ENCODE measurements around the gene GEMIN5.

The GEMIN5 gene

DNA sequence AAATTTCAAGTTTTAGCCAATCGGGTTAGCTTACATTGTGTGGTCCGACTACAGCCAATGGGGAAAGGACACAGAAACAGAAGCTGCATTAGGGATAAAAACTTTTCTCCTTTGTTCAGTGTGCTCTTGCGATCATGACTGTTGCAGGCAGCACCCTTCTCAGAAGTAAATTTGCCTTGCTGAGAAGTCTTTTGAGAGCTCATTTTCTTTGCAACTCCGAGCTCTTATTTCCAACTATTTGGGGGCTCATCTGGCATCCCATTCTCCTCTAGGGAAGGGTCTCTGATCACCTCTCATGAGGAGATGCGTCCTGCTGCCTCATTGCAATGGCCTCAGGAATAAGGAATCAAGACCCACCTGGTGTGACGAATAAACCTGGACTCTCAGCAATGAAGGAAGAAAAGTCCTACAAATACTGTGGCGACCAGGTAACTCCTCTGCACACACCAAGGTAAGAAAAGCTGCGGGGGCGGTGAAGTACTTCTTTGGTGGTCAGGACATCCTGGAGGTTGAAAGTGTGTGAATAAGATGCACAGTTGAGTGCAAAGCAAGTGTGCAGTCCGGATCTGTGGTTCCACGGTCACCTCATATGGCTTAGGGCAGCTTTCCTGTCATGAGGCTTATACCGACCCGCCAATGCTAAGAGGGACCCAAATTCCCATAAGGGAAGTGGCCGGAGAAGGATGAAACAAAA, 59.2 kb downstream of the GEMIN5 start:
- DNase-seq, result no peak

DNA sequence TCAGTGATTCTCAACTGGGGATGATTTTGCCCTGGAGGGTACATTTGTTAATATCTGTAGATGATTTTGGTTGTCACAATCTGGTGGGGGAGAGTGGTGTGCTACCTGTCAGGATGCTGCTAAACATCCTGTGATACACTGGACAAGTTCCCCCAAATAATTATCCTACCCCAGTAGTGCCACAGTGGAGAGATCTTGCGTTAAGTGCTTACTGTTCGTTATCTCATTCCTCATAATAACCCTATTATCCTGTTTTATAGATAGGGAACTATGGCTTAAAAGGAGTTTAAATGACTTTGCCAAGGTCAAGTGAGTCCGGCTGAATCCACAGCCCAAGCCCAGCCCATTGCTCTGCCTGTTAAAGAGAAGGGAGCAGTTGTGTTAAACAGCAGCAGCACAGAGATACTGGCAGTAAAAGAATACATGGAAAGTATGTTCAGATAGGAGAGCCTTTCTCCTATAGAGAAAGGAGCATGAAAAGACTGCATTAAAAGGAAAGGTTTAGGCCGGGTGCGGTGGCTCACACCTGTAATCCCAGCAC, 64.2 kb downstream of the GEMIN5 start:
- DNase-seq, result no peak

DNA sequence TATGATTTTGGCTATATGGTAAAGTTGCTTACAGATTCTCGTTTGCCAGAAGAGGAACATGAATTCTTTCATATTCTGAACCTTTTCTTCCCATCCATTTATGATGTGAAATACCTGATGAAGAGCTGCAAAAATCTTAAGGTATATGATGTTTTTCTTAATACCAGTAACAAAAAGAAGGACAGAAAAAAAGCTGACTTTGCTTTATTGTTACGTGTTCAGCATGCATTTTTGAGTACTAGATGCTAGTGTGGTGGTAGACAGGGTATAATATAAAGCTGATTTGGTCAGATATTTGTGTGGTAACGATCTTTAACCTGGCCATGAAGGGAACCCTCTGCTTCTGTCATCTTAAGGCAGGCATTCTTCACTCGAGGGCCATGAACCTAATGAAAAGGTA, 66.3 kb downstream of the GEMIN5 start:
- DNase-seq, result no peak

DNA sequence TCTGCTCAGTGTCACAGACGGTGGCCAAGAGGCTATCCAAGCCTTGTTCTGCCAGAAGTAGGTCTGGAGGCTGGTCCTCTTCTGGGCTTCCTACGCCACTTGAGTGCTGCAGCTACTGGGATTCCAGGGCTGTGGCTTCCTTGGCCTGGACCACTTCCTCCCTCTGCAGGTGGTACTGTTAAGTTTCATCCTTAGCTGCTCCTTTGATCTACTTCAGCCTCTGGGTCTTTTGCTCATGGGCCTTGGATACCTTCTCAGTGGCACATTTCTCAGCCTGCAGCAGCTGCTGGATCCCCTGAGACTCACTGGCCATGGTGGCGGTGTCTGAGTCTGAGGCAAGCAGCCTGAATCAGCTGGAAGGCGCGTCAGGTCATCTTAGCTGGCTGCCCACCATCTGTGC, 69.3 kb downstream of the GEMIN5 start:
- no peak for DNase-seq

DNA sequence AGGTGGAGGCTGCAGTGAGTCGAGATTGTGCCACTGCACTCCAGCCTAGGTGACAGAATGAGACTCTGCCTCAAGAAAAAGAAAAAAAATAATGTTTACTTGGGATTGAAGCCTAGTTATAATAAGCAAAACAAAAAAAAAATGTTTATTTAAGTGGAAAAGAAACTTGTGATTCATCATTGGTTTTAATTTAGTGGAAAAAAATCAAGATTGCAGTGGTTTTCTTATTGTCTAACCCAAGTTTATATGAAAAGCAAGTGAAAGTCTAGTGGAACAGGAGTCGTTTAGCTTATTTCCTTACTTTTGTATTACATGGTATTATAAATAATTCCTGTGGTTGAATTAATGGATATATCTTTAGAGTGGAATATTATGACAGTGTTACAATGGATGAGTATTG, 71.2 kb downstream of the GEMIN5 start:
- no peak for DNase-seq

DNA sequence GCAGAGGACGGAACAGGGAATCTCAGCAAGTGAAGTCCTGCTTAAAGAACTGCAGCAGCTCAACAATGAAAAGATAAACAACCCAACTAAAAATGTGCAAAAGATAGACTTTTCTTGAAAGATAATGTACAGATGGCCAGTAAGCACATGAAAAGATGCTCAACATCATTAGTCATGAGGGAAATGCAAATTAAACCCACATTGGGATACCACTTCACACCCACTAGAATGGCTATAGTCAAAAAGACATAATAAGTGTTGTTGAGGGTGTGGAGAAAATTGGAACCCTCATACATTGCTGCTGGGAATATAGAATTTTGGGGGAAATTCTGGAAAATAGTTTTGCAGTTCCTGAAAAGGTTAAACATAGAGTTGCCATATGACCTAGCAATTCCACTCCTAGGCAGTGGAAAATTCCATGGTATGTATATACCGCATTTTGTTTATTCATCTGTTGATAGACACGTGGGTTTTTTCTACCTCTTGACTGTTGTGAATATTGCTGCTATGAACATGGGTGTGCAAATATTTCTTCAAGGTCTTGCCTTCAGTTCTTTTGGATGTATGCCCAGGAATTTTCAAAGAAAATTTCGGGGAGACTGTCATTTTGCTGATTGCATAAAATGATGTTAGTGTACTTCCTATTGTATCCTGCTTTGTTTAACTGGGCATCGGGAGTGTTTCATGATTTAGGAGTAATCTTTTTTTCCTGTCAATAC, 72.4 kb downstream of the GEMIN5 start:
- no peak for DNase-seq

DNA sequence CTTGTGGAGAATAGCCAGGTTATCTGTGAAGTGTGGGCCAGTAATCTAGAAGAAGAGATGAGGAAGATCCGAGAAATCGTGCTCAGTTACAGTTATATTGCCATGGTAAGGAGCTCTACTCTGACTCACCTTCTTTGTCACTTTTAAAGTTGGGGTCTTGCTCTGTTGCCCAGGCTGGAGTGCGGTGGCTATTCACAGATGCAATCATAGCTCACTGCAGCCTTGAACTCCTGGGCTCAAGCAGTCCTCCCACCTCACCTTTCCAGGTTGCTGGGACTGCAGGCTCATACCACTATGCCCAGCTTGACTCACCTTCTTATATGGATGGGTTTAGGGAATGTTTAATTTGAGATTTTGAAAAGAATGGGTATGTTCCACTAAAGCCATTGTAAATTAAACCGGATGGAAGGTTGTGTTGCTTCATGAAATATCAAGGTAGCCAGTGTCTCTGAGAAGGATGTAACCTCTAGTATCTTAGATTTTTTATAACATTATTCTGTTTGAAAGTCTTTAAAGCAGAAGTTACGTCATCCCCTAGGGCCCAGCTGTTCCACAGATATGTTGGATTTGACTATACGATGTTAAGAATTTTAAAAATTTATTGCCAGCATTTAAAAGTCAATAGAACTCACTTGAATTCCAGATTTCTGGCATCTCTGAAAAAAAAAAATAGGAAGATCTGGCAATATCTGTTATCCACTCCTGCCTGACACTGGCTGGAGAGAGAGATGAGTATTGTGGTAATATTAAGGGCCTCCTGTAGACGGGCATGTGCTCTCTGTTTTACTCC, 74.5 kb downstream of the GEMIN5 start:
- no peak for DNase-seq

DNA sequence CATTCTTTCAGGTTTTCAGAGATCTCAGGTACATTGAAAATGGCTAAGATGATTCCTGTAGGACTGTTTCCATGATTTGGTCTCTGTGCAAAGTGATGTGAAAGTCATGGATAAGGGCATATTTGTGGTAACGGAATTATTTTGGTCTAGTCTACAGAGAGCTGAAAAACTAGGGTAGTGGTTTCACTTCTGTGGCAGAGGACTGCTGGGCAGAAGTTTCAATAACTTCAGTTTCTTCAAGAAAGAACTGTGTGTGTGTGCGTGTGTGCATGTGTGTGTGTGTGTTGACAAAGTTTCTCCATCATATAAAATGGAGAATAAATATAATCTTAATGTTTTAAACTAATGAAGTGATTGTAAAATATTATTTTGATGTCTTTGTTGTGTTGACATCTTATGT, 75.2 kb downstream of the GEMIN5 start:
- DNase-seq, result no peak

DNA sequence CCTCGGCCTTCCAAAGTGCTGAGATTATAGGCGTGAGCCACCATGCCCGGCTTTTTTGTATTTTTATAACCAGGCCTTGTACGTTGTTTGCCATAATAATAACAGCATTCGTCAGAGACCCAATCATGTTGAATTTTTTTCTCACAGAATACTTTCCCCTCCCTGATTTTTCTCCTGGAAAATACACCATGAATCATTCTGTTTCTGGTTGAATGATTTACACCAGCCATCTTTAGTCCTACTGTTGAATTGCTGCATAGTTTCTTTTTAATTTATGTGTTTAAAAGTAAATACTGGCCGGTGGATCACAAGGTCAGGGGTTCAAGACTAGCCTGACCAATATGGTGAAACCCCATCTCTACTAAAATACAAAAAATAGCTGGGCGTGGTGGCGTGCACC, 76.1 kb downstream of the GEMIN5 start:
- DNase-seq, result no peak

DNA sequence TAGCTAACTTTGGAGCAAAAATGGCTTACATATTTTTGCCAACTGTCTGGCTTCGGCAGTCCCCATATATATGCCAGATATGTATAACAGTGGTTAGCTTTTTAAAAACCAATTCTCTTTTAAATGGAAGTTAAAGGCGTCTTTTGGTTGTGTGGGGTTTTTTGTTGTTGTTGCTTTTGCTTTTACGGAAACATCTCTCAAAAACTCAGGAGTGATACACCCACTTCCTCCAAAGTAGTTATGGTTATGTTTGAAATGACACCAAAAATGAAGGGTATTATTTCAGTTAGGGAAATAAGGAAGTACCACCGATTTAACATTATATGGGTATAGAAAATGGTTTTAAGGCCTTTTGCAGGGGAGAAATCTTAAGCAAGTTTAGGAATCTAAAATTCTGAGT, 77.2 kb downstream of the GEMIN5 start:
- DNase-seq, result no peak

DNA sequence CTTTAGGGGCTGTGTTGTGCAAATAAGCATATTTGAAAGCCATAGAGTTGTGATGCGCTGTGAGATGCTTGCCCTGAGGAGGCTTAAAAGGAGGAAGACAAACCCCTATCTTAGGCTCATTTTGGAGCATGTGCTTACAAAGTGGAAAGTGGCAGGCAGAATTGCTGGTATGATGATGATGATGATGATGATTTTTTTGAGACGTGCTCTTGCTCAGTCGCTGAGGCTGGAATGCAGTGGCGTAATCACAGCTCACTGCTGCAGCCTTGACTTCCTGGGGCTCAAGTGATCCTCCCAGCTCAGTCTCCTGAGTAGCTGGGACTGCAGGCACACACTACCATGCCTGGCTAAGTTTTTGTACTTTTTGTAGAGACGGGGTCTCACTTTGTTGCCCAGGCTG, 77.9 kb downstream of the GEMIN5 start:
- DNase-seq, result no peak

DNA sequence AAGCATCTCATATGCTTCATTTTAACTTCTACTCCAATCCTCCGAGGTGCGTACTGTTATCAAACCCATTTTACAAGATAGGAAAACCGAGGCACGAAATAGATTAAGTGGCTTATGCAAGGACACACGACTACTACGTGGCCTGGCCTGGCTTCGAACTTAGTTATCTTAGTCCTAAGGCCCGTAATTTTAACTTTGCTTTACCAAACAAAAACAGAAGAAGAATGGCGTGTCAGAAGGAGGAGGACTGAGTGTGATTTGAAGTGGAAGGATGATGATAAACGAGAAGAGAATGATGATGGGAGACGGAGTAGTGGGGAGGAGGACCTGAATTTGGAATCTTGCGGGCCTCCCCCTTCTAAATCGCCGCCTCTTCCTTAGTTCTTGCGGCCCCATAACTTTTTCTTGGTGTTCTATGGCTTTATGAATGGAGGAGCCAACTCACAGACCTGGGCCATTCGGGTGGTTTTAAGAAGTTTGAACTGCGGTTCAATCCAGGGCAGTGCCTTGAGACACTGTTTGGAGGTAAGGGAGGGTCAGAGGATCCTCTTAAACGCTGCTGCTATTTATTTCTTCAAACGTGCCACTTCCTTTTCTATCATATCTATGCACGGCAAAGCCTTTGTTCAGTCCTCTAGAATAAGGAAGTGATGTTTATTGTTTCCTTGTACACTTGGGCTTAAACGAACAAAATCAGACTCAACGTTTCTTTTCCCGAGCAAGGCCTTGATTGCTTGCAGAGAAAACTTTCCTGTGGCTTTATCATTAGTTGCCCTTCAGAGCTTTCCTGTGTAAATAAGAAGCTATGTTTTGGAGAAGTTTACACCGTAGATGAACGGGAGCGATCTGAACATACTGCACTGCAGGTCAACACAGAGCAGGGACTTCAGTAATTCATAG, 78.8 kb downstream of the GEMIN5 start:
- DNase-seq, result peak; percentile 3

DNA sequence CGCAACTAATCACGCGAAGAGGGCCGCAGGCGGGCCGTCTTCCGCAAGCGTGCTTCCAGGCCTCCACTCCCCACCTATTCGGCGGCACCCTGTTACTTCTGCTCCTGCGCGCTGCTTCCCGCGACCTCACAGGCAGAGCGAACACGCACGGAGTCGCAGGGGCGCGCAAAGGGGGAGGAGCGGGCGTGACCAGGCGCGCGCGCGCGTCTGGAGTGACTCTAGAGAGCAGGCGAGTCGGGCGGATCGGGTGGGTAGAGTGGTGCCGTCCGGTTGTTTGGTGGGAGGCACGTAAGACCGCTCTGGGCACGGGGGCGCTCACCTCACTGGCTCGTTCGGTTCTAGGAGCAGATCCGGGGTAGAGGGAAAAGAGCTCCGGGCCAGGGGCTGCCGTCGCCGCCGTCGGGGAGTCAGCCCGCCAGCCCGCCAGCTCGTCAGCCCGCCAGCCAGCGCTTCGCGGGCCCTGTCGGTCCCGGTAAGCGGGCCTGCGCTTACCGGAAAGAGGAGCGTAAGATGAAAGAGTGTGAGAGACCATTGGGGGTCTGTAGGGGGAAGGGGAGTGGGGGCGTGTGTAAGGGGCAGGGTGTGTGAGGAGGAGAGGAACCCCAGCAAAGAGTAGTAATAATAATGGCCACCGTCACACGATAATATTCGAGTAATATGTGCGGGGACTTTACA, 79.6 kb downstream of the GEMIN5 start, which contains the start of gene CNOT8:
TSS of gene CNOT8 (plus strand) at position 331 of the 675 bp plus-strand sequence. CDS start 4,652 bp downstream, outside the sequence.
- DNase-seq, result peak; percentile 96

DNA sequence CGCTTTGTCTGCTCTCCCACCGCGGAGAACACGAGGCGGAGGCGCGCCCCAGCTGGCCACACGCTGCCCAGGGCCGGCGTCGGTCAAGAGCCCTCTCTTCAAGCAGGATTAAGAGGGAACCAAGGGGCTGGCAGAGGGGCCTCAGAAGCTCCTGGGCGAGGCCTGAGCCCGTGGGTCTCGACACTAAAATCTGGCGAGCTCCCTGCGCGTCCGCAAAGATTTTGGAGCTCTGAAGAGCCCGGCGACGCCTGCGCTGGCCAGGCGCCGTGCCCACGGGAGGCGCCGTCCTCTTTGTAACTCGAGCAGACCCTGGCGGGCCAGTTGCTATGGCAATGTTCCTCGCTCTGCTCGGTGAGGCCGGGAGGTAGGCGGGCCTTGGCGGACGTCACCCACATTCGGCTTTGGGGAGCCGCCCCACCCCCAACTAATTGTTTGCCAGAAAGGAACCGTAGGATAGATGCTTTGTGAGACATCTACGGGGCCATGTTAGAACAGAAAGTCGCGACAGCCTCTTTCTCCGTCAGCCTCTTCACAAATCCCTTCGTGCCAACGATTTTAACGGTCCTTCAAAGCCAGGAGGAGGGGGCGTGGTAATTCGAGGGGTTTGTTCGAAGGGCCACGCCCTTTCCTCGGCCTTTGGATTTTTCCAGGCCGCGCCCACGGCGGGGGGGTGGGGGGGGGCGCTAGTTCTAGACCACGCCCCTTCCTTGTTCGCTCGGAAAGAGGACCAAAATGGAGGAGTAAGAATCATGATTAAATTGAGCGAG, 80.3 kb downstream of the GEMIN5 start:
- DNase-seq, result peak; percentile 91

DNA sequence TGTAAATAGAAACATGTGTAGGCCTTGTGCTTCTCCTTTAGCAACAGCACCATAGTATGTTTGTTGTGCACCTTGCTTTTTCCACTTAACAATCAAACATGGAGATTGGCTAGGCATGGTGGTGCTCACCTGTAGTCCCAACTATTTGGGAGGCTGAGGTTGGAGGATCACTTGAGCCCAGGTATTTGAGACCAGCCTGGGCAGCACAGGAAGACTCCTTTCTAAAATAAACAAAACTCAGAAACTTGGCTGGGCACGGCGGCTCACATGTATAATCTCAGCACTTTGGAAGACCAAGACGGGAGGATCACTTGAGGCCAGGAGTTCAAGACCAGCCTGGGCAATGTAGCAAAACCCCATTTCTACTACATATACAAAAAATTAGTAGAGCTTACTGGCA, 86.7 kb downstream of the GEMIN5 start:
- DNase-seq, result no peak

DNA sequence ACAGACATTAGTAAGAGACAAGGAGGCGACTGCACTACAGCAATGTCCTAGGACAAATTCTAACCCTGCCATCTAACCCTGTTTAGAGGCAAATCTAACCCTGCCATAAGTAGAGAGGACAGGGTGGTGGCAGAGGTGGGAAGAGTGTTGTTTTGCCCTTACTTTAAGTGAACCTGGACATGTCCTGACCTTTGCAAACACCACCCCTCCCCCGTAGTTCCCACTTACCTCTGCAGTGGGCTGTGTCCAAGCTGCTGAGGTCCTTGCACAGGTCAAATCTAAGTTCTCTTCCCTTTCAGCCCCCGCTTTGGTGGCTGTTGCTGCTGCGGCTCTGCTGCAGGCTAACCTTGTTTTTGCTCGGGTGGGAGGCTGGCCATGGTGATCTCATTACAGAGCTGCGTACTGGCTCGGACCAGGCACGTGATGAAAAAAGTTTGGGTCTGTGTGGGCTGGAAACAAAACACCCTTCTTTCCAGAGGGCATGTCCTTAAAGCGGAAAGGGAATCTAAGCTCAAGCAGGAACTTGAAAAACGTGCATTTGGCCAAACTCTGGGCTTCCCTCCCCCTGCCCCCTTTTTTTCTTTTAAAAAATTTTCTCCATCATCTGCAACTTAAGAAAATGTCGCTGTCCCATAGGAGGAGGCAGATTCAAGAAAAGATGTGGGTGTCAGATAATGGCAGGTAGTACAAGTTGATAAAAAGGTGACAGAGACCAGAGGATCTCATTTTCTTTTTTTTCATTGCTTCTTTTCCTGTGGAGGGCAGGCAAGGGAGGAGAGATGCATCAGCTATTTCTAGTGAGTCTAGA, 87.6 kb downstream of the GEMIN5 start, which contains the start of gene FAXDC2:
TSS of gene FAXDC2 (minus strand) at position 349 of the 808 bp plus-strand sequence. CDS start 12,425 bp downstream, outside the sequence.
- DNase-seq, result no peak

DNA sequence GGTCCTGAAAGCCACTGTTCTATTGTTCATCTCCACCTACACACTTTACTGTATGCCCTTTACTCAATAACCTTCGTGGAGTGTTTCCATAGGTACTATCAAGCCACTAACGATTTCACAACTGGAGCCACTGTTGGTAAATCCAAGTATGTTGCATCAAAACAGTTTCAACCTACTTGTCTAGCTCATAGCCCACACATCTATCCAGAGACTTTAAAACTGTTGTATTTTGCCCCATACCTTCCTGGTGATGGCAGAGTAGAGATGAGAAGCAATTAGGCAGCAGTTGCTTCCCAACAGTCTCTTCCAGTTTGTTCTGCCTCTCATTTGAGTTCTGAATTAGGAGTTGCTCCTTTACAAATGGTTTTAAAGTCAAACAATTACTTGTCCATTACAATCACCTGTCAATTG, 88.2 kb downstream of the GEMIN5 start:
- no peak for DNase-seq

DNA sequence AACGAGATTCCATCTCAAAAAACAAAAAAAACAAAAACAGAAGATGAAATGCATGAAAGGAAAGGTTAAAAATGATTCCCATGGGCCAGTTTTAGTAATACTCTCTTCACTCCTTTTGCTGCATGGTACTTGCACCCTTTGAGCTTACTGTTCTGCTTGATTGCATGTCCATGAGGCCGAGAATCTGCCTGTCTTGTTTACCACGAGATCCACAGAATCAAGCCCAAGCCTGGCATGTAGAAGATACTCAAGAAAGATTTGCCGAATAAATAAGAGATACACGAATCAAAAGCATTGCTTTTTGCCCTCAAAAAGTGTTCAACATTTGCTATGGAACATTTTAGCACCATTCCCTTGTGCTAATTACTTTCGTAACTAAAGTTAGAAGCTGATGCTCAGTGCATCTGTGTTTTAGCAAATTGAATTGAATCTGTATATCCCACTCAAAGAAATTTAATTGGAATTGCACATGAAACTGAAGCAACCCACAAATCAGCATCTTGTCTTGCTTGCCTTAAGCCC, 88.7 kb downstream of the GEMIN5 start:
- no peak for DNase-seq

DNA sequence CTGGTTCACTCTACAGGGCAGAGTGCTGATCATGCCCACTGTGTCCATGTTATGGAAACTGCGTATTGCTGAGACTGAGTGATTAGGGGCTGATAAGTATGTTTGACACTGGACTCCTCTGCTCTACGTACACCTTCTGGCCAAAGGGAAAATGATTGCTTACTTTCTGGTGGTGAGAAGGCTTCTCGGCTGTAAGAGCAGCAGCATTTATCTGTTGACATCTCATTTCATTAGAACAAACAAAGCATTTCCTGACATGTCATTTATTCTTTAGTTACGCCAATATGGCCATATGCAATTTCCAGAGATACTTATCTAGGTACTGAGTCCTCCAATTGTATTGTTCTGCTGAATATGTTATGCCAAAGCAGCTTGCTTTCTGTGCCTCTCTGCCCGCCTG, 93.2 kb downstream of the GEMIN5 start:
- DNase-seq, result no peak
